ENCODE data around the gene TBK1.

Gene TBK1

DNA sequence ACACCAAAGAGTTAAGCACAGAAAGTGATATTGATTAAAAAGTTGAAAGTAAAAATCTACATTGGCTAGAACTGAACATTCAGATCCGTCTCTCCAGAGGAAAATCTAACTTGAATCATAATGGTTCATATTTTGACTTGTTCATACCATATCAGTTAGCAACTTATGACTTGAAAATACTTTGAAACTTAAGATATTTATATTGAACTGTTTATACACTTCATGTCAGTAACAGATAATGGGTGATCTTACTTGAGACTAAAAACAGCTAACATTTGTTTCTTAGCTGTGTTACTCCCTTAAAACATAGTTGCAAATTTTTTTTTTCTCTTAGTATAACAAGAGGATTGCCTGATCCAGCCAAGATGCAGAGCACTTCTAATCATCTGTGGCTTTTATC is 3.6 kb downstream of the TBK1 start:
- Histone ChIP-seq H3K27ac (ENCODE audit: low read length) (no peak overlapping the region), H3K27me3 (ENCODE audit: control insufficient read depth, insufficient read depth, low read length) (no peaks in the 10 kb centered on the region), H3K4me1 (ENCODE audit: control insufficient read depth, low read depth, low read length) (peaks cover 11% of the 10 kb centered on the region), H3K36me3 (ENCODE audit: control insufficient read depth, low read depth, low read length) (peaks cover 22% of the 10 kb centered on the region), H3K9me3 (ENCODE audit: control insufficient read depth, low read depth, low read length) (no peaks in the 10 kb centered on the region), H3K9ac (ENCODE audit: low read length) (no peak overlapping the region), H3K4me3 (ENCODE audit: low read length) (no peak overlapping the region)

DNA sequence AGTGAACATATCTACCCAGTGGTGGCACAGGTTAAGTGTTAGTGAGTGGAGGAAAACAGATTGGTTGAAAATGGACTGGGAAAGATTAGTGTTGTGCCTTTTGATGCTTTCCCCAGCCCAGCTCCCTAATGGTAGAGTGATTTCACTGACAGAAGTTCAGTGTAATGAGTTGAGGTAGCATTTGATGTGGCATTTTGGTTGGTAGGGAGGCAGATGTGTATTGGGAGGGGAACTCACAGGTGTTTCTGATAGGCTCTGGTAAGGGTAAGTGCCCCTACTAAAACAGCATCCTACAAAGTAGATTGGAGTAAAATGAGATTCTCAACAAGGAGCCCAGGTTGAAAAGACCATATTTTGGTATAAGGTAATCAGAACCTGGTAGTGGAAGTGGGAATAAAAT is 4.2 kb downstream of the TBK1 start:
- Histone ChIP-seq H3K27me3 (ENCODE audit: control insufficient read depth, insufficient read depth, low read length) (no peaks in the 10 kb centered on the region), H3K4me3 (ENCODE audit: low read length) (no peak overlapping the region), H3K36me3 (ENCODE audit: control insufficient read depth, low read depth, low read length) (peaks cover 22% of the 10 kb centered on the region), H3K4me1 (ENCODE audit: control insufficient read depth, low read depth, low read length) (peaks cover 6% of the 10 kb centered on the region), H3K9me3 (ENCODE audit: control insufficient read depth, low read depth, low read length) (no peaks in the 10 kb centered on the region), H3K9ac (ENCODE audit: low read length) (no peak overlapping the region), H3K27ac (ENCODE audit: low read length) (no peak overlapping the region)

DNA sequence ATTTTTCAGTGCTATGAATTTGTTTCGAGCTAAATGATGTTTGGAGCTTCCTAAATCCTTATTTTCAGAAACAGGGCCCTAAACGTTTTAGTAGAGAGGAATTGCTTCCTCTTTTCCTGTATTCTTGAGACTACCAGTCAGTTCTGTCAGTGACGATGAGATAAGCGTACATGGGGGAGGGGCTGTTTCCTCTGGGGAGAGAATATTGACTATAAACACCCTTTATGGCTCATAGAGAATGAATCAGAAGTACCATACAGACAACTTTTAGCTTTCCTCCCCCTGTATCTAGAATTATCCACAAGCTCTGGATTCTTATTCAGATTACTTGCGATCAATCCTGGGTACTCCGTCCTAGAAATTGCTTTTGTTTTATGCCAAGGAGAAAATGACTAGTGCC is 5.1 kb downstream of the TBK1 start:
- Histone ChIP-seq H3K27ac (ENCODE audit: low read length) (no peak overlapping the region), H3K27me3 (ENCODE audit: control insufficient read depth, insufficient read depth, low read length) (no peaks in the 10 kb centered on the region), H3K4me1 (ENCODE audit: control insufficient read depth, low read depth, low read length) (peaks cover 6% of the 10 kb centered on the region), H3K9me3 (ENCODE audit: control insufficient read depth, low read depth, low read length) (no peaks in the 10 kb centered on the region), H3K9ac (ENCODE audit: low read length) (no peak overlapping the region), H3K36me3 (ENCODE audit: control insufficient read depth, low read depth, low read length) (peaks cover 27% of the 10 kb centered on the region), H3K4me3 (ENCODE audit: low read length) (no peak overlapping the region)

GRCh38 chr12:64457466-64457865 is 5.5 kb downstream of the TBK1 start:
- no peaks in the 10 kb centered on the region for H3K27me3 ChIP-seq (ENCODE audit: control insufficient read depth, insufficient read depth, low read length)
- H3K27ac ChIP-seq (ENCODE audit: low read length) = no peak overlapping the region
- no peak overlapping the region for H3K4me3 ChIP-seq (ENCODE audit: low read length)
- H3K4me1 ChIP-seq (ENCODE audit: control insufficient read depth, low read depth, low read length) = peaks cover 6% of the 10 kb centered on the region
- no peak overlapping the region for H3K9ac ChIP-seq (ENCODE audit: low read length)
- H3K36me3 ChIP-seq (ENCODE audit: control insufficient read depth, low read depth, low read length) = peaks cover 27% of the 10 kb centered on the region
- H3K9me3 ChIP-seq (ENCODE audit: control insufficient read depth, low read depth, low read length) = no peaks in the 10 kb centered on the region

DNA sequence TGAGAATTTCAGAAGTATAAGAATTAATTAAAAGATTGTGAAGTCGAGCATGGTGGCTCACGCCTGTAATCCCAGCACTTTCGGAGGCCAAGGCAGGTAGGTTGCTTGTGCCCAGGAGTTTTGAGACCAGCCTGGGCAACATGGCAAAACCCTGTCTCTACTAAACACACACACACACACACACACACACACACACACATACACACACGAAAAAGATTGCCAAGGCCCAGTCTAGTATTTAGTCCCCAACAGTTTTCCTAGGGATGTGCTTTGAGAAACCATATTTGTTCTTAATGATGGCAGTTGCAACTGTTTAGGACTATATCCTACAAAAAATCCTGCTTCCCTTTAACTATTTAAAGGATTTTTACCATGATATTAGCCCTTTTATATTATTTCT is 6.0 kb downstream of the TBK1 start:
- Histone ChIP-seq H3K27ac (ENCODE audit: low read length) (no peak overlapping the region), H3K4me3 (ENCODE audit: low read length) (no peak overlapping the region), H3K9ac (ENCODE audit: low read length) (no peak overlapping the region), H3K36me3 (ENCODE audit: control insufficient read depth, low read depth, low read length) (peaks cover 27% of the 10 kb centered on the region), H3K4me1 (ENCODE audit: control insufficient read depth, low read depth, low read length) (peaks cover 5% of the 10 kb centered on the region), H3K27me3 (ENCODE audit: control insufficient read depth, insufficient read depth, low read length) (no peaks in the 10 kb centered on the region), H3K9me3 (ENCODE audit: control insufficient read depth, low read depth, low read length) (no peaks in the 10 kb centered on the region)

DNA sequence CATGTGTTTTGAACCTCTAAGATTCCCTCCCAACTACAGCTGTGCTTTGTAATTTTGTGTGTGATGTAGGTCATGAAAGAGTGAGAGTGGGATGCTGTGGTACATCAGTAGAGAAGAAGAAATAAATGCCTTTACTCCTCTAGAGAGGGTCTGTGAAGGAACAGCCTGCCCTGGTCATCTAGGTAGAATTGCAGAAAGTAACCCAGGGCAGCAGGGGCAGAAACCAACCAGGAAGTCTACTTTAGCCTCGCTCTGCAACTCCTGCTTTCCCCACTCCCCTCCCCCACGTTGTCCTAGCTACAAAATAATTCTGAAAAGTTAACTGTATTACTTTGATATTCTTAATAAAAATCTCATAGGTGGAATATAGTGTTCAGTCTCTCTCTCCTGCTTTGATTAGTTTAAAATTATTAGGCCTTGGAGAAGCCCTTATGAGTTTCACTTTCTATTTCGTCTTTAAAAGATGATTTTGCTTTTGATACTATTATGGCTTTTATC is 7.5 kb downstream of the TBK1 start:
- H3K27ac ChIP-seq (ENCODE audit: low read length) = no peak overlapping the region
- H3K9ac ChIP-seq (ENCODE audit: low read length) = no peak overlapping the region
- H3K9me3 ChIP-seq (ENCODE audit: control insufficient read depth, low read depth, low read length) = no peaks in the 10 kb centered on the region
- H3K36me3 ChIP-seq (ENCODE audit: control insufficient read depth, low read depth, low read length) = peaks cover 31% of the 10 kb centered on the region
- no peaks in the 10 kb centered on the region for H3K27me3 ChIP-seq (ENCODE audit: control insufficient read depth, insufficient read depth, low read length)
- H3K4me1 ChIP-seq (ENCODE audit: control insufficient read depth, low read depth, low read length) = peaks cover 3% of the 10 kb centered on the region
- H3K4me3 ChIP-seq (ENCODE audit: low read length) = no peak overlapping the region

DNA sequence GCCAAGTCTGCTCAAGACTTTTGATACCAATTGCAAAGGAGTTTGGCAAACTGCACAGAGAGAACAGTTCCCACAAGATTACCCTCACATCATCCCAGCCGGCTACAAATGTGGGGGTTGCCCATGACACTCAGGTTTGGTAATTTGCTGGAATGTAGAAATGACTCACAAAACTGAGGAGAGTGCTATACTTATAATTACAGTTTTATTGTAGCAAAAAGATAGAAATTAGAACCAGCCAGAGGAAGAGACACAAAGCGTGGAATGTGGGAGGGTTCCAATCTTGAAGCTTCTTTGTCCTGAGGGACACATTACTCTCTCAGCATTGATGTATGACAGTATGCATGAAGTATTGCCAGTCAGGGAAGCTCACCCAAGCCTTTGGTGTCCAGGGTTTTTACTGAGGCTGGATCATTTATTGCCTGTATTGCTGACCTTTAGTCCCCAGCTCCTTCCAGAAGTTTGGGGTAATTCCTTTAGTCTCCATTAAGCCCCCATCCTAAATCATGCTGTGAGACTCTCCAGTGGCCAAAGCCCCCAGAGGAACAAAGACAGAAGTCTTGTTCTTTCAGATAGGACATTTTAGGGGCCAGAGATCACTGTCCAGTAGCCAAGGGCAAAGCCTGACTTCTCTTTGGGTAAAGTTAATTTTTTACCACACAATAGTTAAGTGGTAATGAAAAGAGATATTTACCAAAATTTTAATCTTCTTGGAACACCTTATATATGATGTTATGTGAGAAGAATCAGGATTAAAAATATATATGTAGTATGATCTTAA is 9.9 kb downstream of the TBK1 start:
- Histone ChIP-seq H3K4me3 (ENCODE audit: low read length) (no peak overlapping the region), H3K27ac (ENCODE audit: low read length) (no peak overlapping the region), H3K4me1 (ENCODE audit: control insufficient read depth, low read depth, low read length) (peaks cover 3% of the 10 kb centered on the region), H3K9me3 (ENCODE audit: control insufficient read depth, low read depth, low read length) (no peaks in the 10 kb centered on the region), H3K36me3 (ENCODE audit: control insufficient read depth, low read depth, low read length) (peaks cover 44% of the 10 kb centered on the region), H3K9ac (ENCODE audit: low read length) (no peak overlapping the region), H3K27me3 (ENCODE audit: control insufficient read depth, insufficient read depth, low read length) (no peaks in the 10 kb centered on the region)

GRCh38 chr12:64466178-64466577 is 14.3 kb downstream of the TBK1 start:
- Histone ChIP-seq H3K4me1 (ENCODE audit: control insufficient read depth, low read depth, low read length) (no peaks in the 10 kb centered on the region), H3K9ac (ENCODE audit: low read length) (no peak overlapping the region), H3K4me3 (ENCODE audit: low read length) (no peak overlapping the region), H3K27ac (ENCODE audit: low read length) (no peak overlapping the region), H3K36me3 (ENCODE audit: control insufficient read depth, low read depth, low read length) (peaks cover 58% of the 10 kb centered on the region), H3K27me3 (ENCODE audit: control insufficient read depth, insufficient read depth, low read length) (no peaks in the 10 kb centered on the region), H3K9me3 (ENCODE audit: control insufficient read depth, low read depth, low read length) (no peaks in the 10 kb centered on the region)

DNA sequence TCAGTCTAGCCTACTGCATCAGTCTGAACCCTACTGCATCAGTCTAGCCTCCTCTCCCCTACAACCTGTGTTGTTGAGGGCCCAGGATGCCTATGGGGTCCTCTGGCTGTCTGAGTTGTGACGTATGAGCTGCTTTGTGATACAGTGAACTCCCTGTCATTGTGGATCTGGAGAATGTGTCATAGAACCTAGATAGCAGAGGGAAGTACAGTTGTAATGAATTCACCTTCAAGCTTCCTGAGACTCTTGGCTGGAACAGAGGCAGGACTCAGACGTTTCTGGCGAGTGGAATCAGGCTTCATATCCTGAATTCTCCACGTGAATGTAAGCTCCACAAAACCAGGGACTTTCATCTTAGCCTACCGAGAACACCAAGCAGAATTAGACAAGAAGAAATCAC is 17.0 kb downstream of the TBK1 start:
- Histone ChIP-seq H3K9me3 (ENCODE audit: control insufficient read depth, low read depth, low read length) (no peaks in the 10 kb centered on the region), H3K4me3 (ENCODE audit: low read length) (no peak overlapping the region), H3K4me1 (ENCODE audit: control insufficient read depth, low read depth, low read length) (no peaks in the 10 kb centered on the region), H3K27ac (ENCODE audit: low read length) (no peak overlapping the region), H3K36me3 (ENCODE audit: control insufficient read depth, low read depth, low read length) (peaks cover 68% of the 10 kb centered on the region), H3K27me3 (ENCODE audit: control insufficient read depth, insufficient read depth, low read length) (no peaks in the 10 kb centered on the region), H3K9ac (ENCODE audit: low read length) (no peak overlapping the region)

GRCh38 chr12:64469455-64470142 is 17.7 kb downstream of the TBK1 start:
- no peaks in the 10 kb centered on the region for H3K9me3 ChIP-seq (ENCODE audit: control insufficient read depth, low read depth, low read length)
- peaks cover 67% of the 10 kb centered on the region for H3K36me3 ChIP-seq (ENCODE audit: control insufficient read depth, low read depth, low read length)
- H3K9ac ChIP-seq (ENCODE audit: low read length) = no peak overlapping the region
- no peak overlapping the region for H3K27ac ChIP-seq (ENCODE audit: low read length)
- no peaks in the 10 kb centered on the region for H3K4me1 ChIP-seq (ENCODE audit: control insufficient read depth, low read depth, low read length)
- H3K27me3 ChIP-seq (ENCODE audit: control insufficient read depth, insufficient read depth, low read length) = no peaks in the 10 kb centered on the region
- no peak overlapping the region for H3K4me3 ChIP-seq (ENCODE audit: low read length)

- H3K9me3 ChIP-seq (ENCODE audit: control insufficient read depth, low read depth, low read length) = peaks cover 3% of the 10 kb centered on the region
- H3K27me3 ChIP-seq (ENCODE audit: control insufficient read depth, insufficient read depth, low read length) = no peaks in the 10 kb centered on the region
- H3K4me3 ChIP-seq (ENCODE audit: low read length) = no peak overlapping the region
- peaks cover 65% of the 10 kb centered on the region for H3K36me3 ChIP-seq (ENCODE audit: control insufficient read depth, low read depth, low read length)
- H3K4me1 ChIP-seq (ENCODE audit: control insufficient read depth, low read depth, low read length) = no peaks in the 10 kb centered on the region
- no peak overlapping the region for H3K27ac ChIP-seq (ENCODE audit: low read length)
- no peak overlapping the region for H3K9ac ChIP-seq (ENCODE audit: low read length)
Measured at GRCh38 chr12:64470495-64470894, 18.6 kb downstream of the TBK1 start.

GRCh38 chr12:64473176-64473575 is 21.3 kb downstream of the TBK1 start:
- peaks cover 16% of the 10 kb centered on the region for H3K9me3 ChIP-seq (ENCODE audit: control insufficient read depth, low read depth, low read length)
- no peak overlapping the region for H3K9ac ChIP-seq (ENCODE audit: low read length)
- no peaks in the 10 kb centered on the region for H3K27me3 ChIP-seq (ENCODE audit: control insufficient read depth, insufficient read depth, low read length)
- no peak overlapping the region for H3K27ac ChIP-seq (ENCODE audit: low read length)
- no peaks in the 10 kb centered on the region for H3K4me1 ChIP-seq (ENCODE audit: control insufficient read depth, low read depth, low read length)
- peaks cover 58% of the 10 kb centered on the region for H3K36me3 ChIP-seq (ENCODE audit: control insufficient read depth, low read depth, low read length)
- H3K4me3 ChIP-seq (ENCODE audit: low read length) = no peak overlapping the region

Data from iPS-18a (cell line).